ENCODE data around the gene SLC6A1.

GRCh38 chr3:10999221-11000107 lies 6.9 kb downstream of the SLC6A1 start:
- TF ChIP-seq, protein P1, sequence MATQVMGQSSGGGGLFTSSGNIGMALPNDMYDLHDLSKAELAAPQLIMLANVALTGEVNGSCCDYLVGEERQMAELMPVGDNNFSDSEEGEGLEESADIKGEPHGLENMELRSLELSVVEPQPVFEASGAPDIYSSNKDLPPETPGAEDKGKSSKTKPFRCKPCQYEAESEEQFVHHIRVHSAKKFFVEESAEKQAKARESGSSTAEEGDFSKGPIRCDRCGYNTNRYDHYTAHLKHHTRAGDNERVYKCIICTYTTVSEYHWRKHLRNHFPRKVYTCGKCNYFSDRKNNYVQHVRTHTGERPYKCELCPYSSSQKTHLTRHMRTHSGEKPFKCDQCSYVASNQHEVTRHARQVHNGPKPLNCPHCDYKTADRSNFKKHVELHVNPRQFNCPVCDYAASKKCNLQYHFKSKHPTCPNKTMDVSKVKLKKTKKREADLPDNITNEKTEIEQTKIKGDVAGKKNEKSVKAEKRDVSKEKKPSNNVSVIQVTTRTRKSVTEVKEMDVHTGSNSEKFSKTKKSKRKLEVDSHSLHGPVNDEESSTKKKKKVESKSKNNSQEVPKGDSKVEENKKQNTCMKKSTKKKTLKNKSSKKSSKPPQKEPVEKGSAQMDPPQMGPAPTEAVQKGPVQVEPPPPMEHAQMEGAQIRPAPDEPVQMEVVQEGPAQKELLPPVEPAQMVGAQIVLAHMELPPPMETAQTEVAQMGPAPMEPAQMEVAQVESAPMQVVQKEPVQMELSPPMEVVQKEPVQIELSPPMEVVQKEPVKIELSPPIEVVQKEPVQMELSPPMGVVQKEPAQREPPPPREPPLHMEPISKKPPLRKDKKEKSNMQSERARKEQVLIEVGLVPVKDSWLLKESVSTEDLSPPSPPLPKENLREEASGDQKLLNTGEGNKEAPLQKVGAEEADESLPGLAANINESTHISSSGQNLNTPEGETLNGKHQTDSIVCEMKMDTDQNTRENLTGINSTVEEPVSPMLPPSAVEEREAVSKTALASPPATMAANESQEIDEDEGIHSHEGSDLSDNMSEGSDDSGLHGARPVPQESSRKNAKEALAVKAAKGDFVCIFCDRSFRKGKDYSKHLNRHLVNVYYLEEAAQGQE (IDR thresholded peaks at IDR 0.05; ENCODE audit: insufficient read depth in 1 of 2, low read depth in 2 of 2, low read length in 2 of 2), result no peak
- TF ChIP-seq POLR2AphosphoS5 (IDR thresholded peaks at IDR 0.05; ENCODE audit: low read depth, low read length) (no peak), SIN3A (IDR thresholded peaks at IDR 0.05; ENCODE audit: borderline replicate concordance, insufficient read depth, low read length) (no peak), TAF1 (IDR thresholded peaks at IDR 0.05; ENCODE audit: borderline replicate concordance, insufficient read depth, low read length) (no peak)

Measured in PFSK-1 (cell line).